GM18909 (cell line): ENCODE measurements around the gene GGA1.
"Not testable (repeated sequence)": the region's sequence is repeated elsewhere in the genome, so short reads cannot be mapped to it uniquely, and the experiment has no call there.

Experiments used
- ATAC-seq: cut with Tn5 transposase; IDR thresholded peaks from one replicate; pipeline ENCODE4 v1.9.1; 2021; ENCODE audit warnings: mild to moderate bottlenecking; ENCODE audit not compliant: unreplicated experiment, poor library complexity

GGA1 gene

GRCh38 chr22:37607935-37608476, 628 bp upstream of the GGA1 start:
- no peak for ATAC-seq

GRCh38 chr22:37609240-37610152, 862 bp downstream of the GGA1 start:
- ATAC-seq, result no peak

DNA sequence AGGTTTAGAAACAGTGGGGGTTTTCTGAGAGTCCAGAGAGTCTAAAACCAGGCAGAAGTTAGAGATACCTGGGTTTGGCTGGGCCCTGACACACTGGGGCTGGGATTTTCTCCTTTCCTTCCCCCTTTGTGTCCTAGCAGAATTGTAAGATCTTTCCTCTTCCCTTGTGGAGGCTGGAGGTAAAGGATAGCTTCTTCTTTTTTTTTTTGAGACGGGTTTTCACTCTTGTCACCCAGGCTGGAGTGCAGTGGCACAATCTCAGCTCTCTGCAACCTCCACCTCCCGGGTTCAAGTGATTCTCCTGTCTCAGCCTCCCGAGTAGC, 1.5 kb downstream of the GGA1 start:
- ATAC-seq, result not testable (repeated sequence)

GRCh38 chr22:37610480-37611129, 2.0 kb downstream of the GGA1 start:
- ATAC-seq, result no peak

DNA sequence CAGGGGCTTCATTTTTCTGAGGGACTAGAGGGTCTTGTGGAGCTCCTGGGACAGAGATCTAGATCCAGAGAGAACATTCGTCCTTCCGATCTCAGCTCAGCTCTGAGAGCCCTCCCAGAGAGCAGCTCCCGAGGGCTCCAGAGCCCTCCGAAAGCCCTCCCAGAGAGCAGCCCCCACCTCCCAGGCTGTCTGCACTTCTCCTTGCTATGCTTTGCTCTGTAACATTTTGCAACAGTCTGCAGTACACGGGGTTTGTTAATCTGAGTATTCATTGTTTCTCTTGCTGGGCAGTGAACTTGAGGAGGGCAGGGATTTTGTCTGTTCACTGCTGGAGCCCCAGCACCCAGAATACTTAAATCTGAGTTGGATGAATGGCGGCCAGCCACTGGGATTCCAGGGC, 2.6 kb downstream of the GGA1 start:
- no peak for ATAC-seq

DNA sequence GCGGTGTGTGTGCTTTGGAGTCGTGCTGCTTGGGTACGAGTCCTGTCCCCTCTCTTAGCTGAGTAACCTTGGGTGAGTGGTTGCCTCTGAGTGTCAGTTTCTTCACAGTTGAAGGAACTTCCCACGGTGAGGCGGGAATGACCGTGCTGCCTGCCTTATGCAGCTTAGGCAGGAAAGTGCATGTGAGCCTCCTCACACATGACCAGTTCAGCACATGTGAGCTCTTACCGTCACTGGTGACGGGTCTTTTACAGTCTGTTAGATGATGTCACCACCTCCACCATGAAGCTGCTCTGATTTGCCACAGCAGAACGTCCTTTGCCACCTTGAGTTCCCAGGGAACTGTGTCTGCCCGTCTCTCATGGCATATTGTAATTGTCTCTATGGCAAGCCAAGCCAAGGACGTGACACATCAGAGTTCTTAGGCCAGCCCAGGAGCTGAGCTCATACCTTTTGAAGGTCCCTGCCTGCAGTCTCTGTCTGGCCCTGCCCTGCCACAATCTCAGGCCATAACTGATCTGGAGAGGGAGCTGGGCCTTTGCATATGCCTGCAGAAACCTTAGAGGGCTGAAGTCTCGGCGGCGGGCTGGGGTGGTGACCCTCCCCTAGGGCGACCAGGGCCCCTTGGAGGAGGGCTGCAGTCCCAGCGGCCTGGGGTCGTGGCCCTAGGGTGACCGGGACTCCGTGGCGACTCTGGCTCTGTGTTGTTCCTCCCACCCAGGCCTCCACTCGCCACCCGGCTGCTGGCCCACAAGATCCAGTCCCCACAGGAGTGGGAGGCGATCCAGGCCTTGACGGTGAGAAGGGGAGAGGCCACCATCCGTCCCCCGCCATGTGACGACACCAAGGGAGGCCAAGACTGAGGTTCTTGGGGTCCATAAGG, 7.8 kb downstream of the GGA1 start:
- no peak for ATAC-seq

DNA sequence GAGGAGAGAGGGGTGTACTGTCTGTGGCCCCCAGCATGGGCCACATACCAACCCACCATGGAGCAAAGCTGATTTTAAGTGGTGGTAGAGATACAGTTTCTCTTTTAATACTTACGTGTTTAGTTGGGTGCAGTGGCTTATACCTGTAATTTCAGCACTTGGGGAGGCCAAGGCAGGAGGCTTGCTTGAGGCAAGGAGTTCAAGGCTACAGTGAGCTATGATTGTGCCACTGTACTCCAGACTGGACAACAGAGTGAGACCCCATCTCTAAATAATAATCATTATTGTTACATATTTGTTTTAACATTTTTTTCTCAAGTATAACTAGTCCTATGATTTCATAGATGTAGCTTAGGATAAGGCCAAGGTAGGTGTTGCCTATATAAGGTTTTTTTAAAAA, 8.8 kb downstream of the GGA1 start:
- ATAC-seq, result no peak

DNA sequence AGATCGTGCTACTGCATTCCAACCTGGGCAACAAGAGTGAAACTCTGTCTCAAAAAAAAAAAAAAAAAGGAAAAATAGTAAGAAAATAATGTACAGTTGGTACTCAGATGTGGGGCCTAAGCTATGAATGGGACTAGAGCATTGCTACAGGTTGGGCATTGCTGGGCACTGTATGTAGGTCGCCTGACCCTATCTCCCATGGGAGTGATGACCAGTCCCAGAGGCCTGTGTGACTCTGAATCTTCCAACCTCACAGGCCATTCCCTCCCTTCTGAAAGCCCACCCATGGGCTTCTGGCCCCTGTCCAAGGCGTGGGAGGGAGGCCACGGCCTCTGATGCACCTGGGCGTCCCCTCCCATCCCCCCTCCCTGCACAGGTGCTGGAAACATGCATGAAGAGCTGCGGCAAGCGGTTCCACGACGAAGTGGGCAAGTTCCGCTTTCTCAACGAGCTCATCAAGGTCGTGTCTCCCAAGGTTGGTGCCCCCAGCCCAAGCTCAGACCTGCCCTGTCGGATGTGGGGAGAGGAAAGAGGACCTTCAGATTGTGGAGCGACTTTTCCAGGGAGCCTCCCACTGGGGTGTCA, 9.5 kb downstream of the GGA1 start:
- no peak for ATAC-seq

- no peak for ATAC-seq
Observed at GRCh38 chr22:37618674-37619073, 10.0 kb downstream of the GGA1 start.

DNA sequence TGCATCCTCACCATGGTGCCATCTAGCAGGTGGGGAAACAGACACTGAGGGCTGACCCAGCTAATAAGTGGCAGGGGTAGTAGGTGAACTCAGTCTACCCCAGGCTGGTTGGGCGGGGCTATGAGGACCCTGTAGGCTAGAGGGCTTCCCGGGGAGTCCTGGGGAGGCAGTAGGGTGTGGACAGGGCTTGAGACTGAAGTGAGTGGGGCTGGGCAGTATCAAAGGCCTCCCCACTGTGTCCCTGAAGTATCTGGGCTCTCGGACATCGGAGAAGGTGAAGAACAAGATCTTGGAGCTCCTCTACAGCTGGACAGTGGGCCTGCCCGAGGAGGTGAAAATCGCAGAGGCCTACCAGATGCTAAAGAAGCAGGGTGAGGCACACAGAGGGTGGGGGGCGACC, 11.4 kb downstream of the GGA1 start:
- ATAC-seq, result no peak

DNA sequence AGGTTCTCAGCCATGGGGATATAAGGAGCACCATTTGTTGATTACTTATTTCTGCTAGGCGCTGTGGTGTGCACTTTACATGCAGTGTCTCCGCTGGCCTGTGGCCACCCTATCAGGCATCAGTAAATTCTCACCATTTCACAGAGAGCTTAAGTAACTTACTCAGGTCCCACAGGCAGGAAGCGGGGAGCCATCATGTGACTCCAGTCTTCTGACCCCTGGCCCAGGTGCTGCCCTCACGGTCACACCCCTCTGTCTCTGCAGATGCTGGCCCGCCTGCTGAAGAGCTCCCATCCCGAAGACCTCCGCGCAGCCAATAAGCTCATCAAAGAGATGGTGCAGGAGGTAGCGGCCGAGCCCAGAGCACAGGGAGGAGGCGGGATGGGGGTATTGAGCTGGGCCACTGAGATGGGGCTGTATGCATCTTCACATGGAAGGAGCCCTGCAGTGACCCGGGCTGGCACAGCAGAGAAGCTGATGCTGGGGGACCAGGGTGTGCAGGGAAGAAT, 12.8 kb downstream of the GGA1 start:
- no peak for ATAC-seq

GRCh38 chr22:37623075-37624016, 14.7 kb downstream of the GGA1 start:
- no peak for ATAC-seq

GRCh38 chr22:37624017-37624365, 15.4 kb downstream of the GGA1 start:
- no peak for ATAC-seq

DNA sequence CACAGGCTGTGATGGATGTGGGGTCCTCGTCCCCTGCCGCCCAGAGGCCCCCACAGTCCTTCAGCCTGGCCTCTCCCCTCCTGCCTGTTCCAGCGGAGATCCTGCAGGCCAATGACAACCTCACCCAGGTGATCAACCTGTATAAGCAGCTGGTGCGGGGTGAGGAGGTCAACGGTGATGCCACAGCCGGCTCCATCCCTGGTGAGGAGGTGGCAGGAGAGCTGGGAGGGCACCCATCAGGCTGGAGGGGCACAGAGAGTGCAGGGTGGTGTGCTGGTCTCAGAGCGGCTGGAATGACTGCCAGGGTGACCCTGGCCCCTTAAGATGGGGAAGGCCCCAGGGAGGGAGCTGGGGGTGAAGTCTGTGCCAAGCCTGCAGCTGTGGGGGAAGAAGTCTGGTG, 16.2 kb downstream of the GGA1 start:
- ATAC-seq, result no peak

- ATAC-seq, result no peak
Observed at GRCh38 chr22:37625737-37626136, 17.1 kb downstream of the GGA1 start.

GRCh38 chr22:37626144-37626543, 17.5 kb downstream of the GGA1 start:
- no peak for ATAC-seq

- no peak for ATAC-seq
Observed at GRCh38 chr22:37626556-37627075, 18.0 kb downstream of the GGA1 start.

- no peak for ATAC-seq
Observed at GRCh38 chr22:37627121-37627520, 18.5 kb downstream of the GGA1 start.

- no peak for ATAC-seq
Observed at GRCh38 chr22:37627545-37627944, 18.9 kb downstream of the GGA1 start.
